Spleen (tissue), 11 donors: ENCODE data around the gene GOSR1. TPM values are rescaled to one million over a fixed set of nuclear protein-coding genes. Genes with fewer than 3 reads are reported as not detected.
"Not testable (repeated sequence)": the region's sequence is repeated elsewhere in the genome, so short reads cannot be mapped to it uniquely, and the experiment has no call there.

Experiments used
- DNase-seq: peaks from one replicate; pipeline ENCODE4 v3.0.0-alpha.2; 2020
- H3K27ac ChIP-seq, 8 donors: fragments of 200-600 bp; sonication (generic) in 7 of 8; 1 replicate in 4 of 8; 2 replicates in 4 of 8; pipeline versions ENCODE4 v1.5.0 to v1.8.0; 2016 to 2021; ENCODE audit warnings: inconsistent platforms in 4 of 8, mild to moderate bottlenecking in 4 of 8, moderate library complexity in 1 of 8
- H3K27me3 ChIP-seq, 7 donors: fragments of 200-600 bp; sonication (generic) in 6 of 7; replicated peaks in 1 of 7; 1 replicate in 4 of 7; 2 replicates in 3 of 7; pipeline versions ENCODE4 v1.5.0 to v1.8.0; 2016 to 2021; ENCODE audit warnings: inconsistent platforms in 3 of 7, mild to moderate bottlenecking in 1 of 7
- H3K36me3 ChIP-seq, 6 donors: fragments of 200-600 bp; sonication (generic) in 5 of 6; 1 replicate in 4 of 6; 2 replicates in 2 of 6; pipeline versions ENCODE4 v1.5.0 to v1.8.0; 2016 to 2021; ENCODE audit warnings: inconsistent platforms in 2 of 6
- H3K4me1 ChIP-seq, 6 donors: fragments of 200-600 bp; sonication (generic) in 5 of 6; 1 replicate in 3 of 6; 2 replicates in 3 of 6; pipeline versions ENCODE4 v1.5.0 to v1.8.0; 2016 to 2021; ENCODE audit warnings: inconsistent platforms in 3 of 6
- H3K4me3 ChIP-seq, 8 donors: fragments of 200-600 bp; sonication (generic) in 7 of 8; 1 replicate in 4 of 8; 2 replicates in 4 of 8; pipeline versions ENCODE4 v1.5.0 to v1.8.0; 2016 to 2021; ENCODE audit warnings: inconsistent platforms in 4 of 8, mild to moderate bottlenecking in 4 of 8, moderate library complexity in 2 of 8
- H3K9me3 ChIP-seq, 8 donors: fragments of 200-600 bp; sonication (generic) in 7 of 8; 1 replicate in 4 of 8; 2 replicates in 4 of 8; pipeline versions ENCODE4 v1.5.0 to v1.8.0; 2016 to 2021; ENCODE audit warnings: inconsistent platforms in 4 of 8
- CTCF ChIP-seq, 11 experiments: fragments of 200-600 bp in 7 of 11; fragments of 450-650 bp in 4 of 11; sonication (generic) in 4 of 11; IDR thresholded peaks in 8 of 11; conservative IDR thresholded peaks in 3 of 11; 1 replicate in 7 of 11; 2 replicates in 4 of 11; pipeline versions ENCODE4 v1.4.0 to v1.8.0; 2016 to 2021; ENCODE audit warnings: antibody characterized with exemption in 11 of 11, inconsistent platforms in 4 of 11, mild to moderate bottlenecking in 1 of 11
- POLR2A ChIP-seq, 3 donors: fragments of 450-650 bp; IDR thresholded peaks; one replicate each; pipeline ENCODE4 v1.5.1; 2017; ENCODE audit warnings: antibody characterized with exemption in 3 of 3, mild to moderate bottlenecking in 1 of 3
- POLR2AphosphoS5 ChIP-seq, 3 donors: sonication (generic); formaldehyde crosslinking; IDR thresholded peaks; one replicate each; pipeline ENCODE4 v1.5.1; 2017; ENCODE audit warnings: antibody characterized with exemption in 3 of 3
- WGBS, 5 donors: extraction: QIAGEN DNeasy Blood & Tissue Kit in 3 of 5; methylation state at CpG; one replicate each; pipeline versions ENCODE4 v1.1.5 to v1.1.7; 2013 to 2018; 5-methylcytosine and 5-hydroxymethylcytosine counted together
- intact Hi-C: fragments of 100-400 bp; cut with DNase I; formaldehyde crosslinking; loops from one replicate; pipeline ENCODE4 v1.15.0; 2023; ENCODE audit warnings: low total_unique reads
- polyA plus RNA-seq, 3 donors: library from polyadenylated mRNA; stranded (reverse); fragments of 200-250 nt; gene quantifications; one replicate each; pipeline ENCODE4 v1.2.1, GENCODE V29; 2013
- total RNA-seq, 7 donors: library from RNA; depleted of rRNA in 3 of 7; stranded (reverse); fragments of >200 nt in 3 of 7; fragmentation: NEBNext Ultra II Directional in 4 of 7; extraction: Animal tissue kit (Norgen Biotek cat#: 25700) in 4 of 7; gene quantifications; one replicate each; pipeline versions ENCODE4 v1.1.0 to v1.2.1, GENCODE V29; 2016 to 2021
- donor health status: healthy with polysubstance abuse.
- donor health status: DM: no; HTN: no; CAD: no; lungs with moderate emphysema.
- donor health status: DM: no; HTN: no; CAD: no.
- donor health status: Bipolar disorder and iron deficiency.
- donor health status: healthy.
- donor health status: DM: no; HTN: no; CAD: no.
- donor health status: DM: yes; HTN: yes; CAD: no.

Gene GOSR1
- total and polyA plus RNA-seq, 10 donors = 10.8 to 56.6 (median 48.4) TPM

- no peaks in the 10 kb centered on the region for H3K36me3 ChIP-seq
- no peak overlapping the region for H3K27ac ChIP-seq
- no peaks in the 10 kb centered on the region for H3K27me3 ChIP-seq
- H3K4me3 ChIP-seq = no peak overlapping the region
- intact Hi-C loops = no loop called here
- no peaks in the 10 kb centered on the region for H3K4me1 ChIP-seq
- no peaks in the 10 kb centered on the region for H3K9me3 ChIP-seq
- TF ChIP-seq POLR2AphosphoS5 (IDR thresholded peaks at IDR 0.05) (no peak), POLR2A (IDR thresholded peaks at IDR 0.05) (no peak), CTCF (IDR thresholded peaks at IDR 0.05 in 8 of 11, conservative IDR thresholded peaks at IDR 0.05 in 3 of 11) (no peak)
- no peak for DNase-seq
- 88 to 92% (median 91%) methylated on average over 7 of the region's 7 CpGs for WGBS, 5 donors
These were observed 82.4 kb downstream of the GOSR1 start for GRCh38 chr17:30559656-30560055.

GRCh38 chr17:30560117-30561026, 83.2 kb downstream of the GOSR1 start:
- H3K4me3 ChIP-seq, H3K36me3 ChIP-seq, H3K27me3 ChIP-seq, H3K9me3 ChIP-seq, intact Hi-C loops, DNase-seq, H3K27ac ChIP-seq, H3K4me1 ChIP-seq: not testable (repeated sequence)
- 65 to 82% (median 69%) methylated on average over 4 to 8 of the region's 8 CpGs for WGBS, 5 donors

GRCh38 chr17:30561766-30562165, 84.6 kb downstream of the GOSR1 start:
- H3K4me1 ChIP-seq, H3K36me3 ChIP-seq, H3K4me3 ChIP-seq, H3K27me3 ChIP-seq, H3K27ac ChIP-seq, intact Hi-C loops, H3K9me3 ChIP-seq, DNase-seq: not testable (repeated sequence)
- 56 to 89% (median 77%) methylated on average over 1 of the region's 1 CpG for WGBS, 5 donors

- H3K4me3 ChIP-seq, H3K27ac ChIP-seq, H3K9me3 ChIP-seq, intact Hi-C loops, H3K4me1 ChIP-seq, H3K27me3 ChIP-seq, DNase-seq, H3K36me3 ChIP-seq: not testable (repeated sequence)
- WGBS, 5 donors = 47 to 62% (median 56%) methylated on average over 8 to 9 of the region's 9 CpGs
These were observed 86.1 kb downstream of the GOSR1 start for GRCh38 chr17:30563131-30563904.

GRCh38 chr17:30563905-30564390, 86.7 kb downstream of the GOSR1 start:
- H3K9me3 ChIP-seq, H3K27me3 ChIP-seq, H3K4me1 ChIP-seq, H3K27ac ChIP-seq, H3K36me3 ChIP-seq, DNase-seq, H3K4me3 ChIP-seq, intact Hi-C loops: not testable (repeated sequence)
- 68 to 79% (median 73%) methylated on average over 7 of the region's 7 CpGs for whole genome bisulfite sequencing, 5 donors

- H3K36me3 ChIP-seq, H3K4me1 ChIP-seq, H3K27ac ChIP-seq, DNase-seq, H3K27me3 ChIP-seq, intact Hi-C loops, H3K9me3 ChIP-seq, H3K4me3 ChIP-seq: not testable (repeated sequence)
- WGBS, 5 donors = 22 to 38% (median 36%) methylated on average over 11 to 13 of the region's 13 CpGs
These were observed 87.3 kb downstream of the GOSR1 start for GRCh38 chr17:30564422-30565072.
